ENCODE measurements around the gene DYRK1A. TPM values are rescaled to one million over a fixed set of nuclear protein-coding genes. Genes with fewer than 3 reads are reported as not detected.

DYRK1A gene
- total RNA-seq, 1 donor from 2014 or later = 68.1 TPM

DNA sequence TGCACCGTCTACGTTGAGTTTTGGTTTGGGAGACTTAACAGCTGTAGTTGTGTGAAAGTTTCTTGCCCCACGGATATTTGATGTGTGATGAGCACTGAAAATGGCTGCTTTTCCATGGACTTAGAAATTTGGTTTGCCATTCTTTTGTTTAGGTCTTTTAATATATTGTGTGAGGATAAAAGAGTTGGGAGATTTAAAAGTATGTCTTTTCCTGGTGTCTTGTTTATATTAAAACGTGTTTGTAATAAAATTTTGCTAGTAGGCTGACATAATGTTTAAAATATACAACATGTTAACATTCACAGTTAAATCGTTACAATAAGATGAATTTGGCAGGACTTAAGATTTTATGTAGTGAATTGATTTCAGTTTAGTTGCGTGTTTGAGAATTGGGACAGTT lies 106.9 kb downstream of the DYRK1A start:
- Mint-ChIP-seq H3K9me3 (no peaks in the 10 kb centered on the region), H3K36me3 (ENCODE audit: low read depth) (peaks cover 9% of the 10 kb centered on the region), H3K4me1 (ENCODE audit: low read depth) (peaks cover 57% of the 10 kb centered on the region), H3K27ac (no peak overlapping the region), H3K4me3 (no peak overlapping the region), H3K27me3 (ENCODE audit: insufficient read depth) (no peaks in the 10 kb centered on the region)
- DNase-seq (ENCODE audit: low spot score) = no peak
- intact Hi-C loops (cut with micrococcal nuclease) = no loop called here

DNA sequence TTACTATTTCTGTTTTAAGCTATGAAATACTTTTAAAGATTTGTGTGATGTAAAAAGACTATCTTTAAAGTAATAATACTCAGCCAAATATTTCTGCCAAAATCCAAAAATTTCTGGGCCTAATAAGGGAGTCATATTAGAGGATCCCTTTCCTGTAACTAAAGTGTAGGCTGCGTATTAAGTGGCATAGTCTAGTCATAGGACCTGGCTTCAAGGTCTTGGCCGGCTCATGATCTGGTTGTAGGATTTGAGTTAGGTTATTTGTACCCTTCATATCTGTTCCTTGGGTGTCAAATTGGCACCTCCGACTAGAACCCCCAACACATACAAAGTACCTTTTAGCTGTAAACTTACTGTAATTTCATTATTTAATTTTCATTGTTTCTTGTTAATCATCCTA lies 107.8 kb downstream of the DYRK1A start:
- H3K4me1 Mint-ChIP-seq (ENCODE audit: low read depth) = peaks cover 57% of the 10 kb centered on the region
- no peaks in the 10 kb centered on the region for H3K27me3 Mint-ChIP-seq (ENCODE audit: insufficient read depth)
- DNase-seq (ENCODE audit: low spot score) = no peak
- no peak overlapping the region for H3K4me3 Mint-ChIP-seq
- no peak overlapping the region for H3K27ac Mint-ChIP-seq
- H3K9me3 Mint-ChIP-seq = no peaks in the 10 kb centered on the region
- peaks cover 9% of the 10 kb centered on the region for H3K36me3 Mint-ChIP-seq (ENCODE audit: low read depth)
- intact Hi-C loops (cut with micrococcal nuclease) = no loop called here

DNA sequence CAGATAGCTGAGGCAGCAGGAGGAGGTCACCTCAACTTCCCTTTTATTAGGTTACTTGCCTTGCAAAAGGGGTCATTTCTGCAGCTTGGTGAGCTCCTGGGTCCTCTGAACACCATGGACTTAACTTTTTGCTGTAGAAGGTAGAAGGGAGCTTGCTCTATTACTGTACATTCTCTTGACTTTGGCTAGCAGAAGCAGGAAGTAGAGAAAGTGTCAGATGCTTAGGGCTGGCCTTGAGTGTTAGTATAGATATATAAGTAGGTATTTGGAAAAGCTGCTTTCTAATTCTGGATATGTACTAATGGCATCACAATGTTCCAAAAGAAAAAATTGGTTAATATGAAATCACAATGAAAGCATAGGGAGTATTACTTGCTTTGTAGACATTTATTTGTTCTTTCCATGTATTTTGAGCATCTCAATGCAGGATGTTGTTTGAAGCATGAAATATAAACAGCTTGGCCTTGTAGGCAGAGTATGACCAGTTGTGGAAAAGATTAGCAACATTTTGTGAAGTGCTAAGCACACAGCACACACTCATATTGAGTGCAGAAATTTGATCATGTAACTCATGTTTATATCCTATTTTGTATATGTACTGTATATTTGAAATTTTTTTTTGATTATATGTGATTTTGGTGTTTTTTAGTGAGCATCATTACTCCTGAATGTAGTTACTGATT lies 108.8 kb downstream of the DYRK1A start:
- Mint-ChIP-seq H3K27me3 (ENCODE audit: insufficient read depth) (no peaks in the 10 kb centered on the region), H3K36me3 (ENCODE audit: low read depth) (peaks cover 9% of the 10 kb centered on the region), H3K9me3 (no peaks in the 10 kb centered on the region), H3K4me3 (no peak overlapping the region), H3K27ac (peak overlapping the region; percentile 52), H3K4me1 (ENCODE audit: low read depth) (peaks cover 56% of the 10 kb centered on the region)
- no peak for DNase-seq (ENCODE audit: low spot score)
- intact Hi-C loops (cut with micrococcal nuclease) = loop anchor here (1.0 kb wide), 1 partner anchor 12 kb away; no protein-coding TSS in a partner anchor

DNA sequence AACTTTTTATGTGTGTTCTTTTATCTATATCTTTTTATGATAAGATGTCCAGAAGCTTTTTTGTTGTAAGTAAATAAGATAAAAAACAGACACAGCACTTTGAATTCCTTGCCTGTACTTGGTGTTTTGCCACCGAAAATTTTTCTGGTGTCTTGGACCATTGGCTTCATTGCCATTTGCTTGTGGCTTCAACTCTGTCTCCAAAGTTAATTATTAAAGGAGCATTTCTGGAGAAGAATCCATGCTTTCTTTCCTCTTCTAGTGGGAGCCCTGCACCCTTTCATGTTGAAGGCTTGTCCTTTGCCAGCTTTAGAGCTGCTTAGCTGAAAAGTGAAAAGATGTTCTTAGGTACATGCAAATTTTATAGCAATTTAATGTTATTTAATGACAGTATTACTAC lies 112.2 kb downstream of the DYRK1A start:
- Mint-ChIP-seq H3K27me3 (ENCODE audit: insufficient read depth) (no peaks in the 10 kb centered on the region), H3K9me3 (no peaks in the 10 kb centered on the region), H3K27ac (no peak overlapping the region), H3K36me3 (ENCODE audit: low read depth) (peaks cover 10% of the 10 kb centered on the region), H3K4me3 (no peak overlapping the region), H3K4me1 (ENCODE audit: low read depth) (peaks cover 37% of the 10 kb centered on the region)
- DNase-seq (ENCODE audit: low spot score) = no peak
- intact Hi-C loops (cut with micrococcal nuclease) = no loop called here

GRCh38 chr21:37483776-37484175 lies 117.2 kb downstream of the DYRK1A start:
- Mint-ChIP-seq H3K27ac (no peak overlapping the region), H3K9me3 (no peaks in the 10 kb centered on the region), H3K4me1 (ENCODE audit: low read depth) (no peaks in the 10 kb centered on the region), H3K4me3 (no peak overlapping the region), H3K27me3 (ENCODE audit: insufficient read depth) (no peaks in the 10 kb centered on the region), H3K36me3 (ENCODE audit: low read depth) (peaks cover 20% of the 10 kb centered on the region)
- intact Hi-C loops (cut with micrococcal nuclease) = no loop called here
- no peak for DNase-seq (ENCODE audit: low spot score)

- intact Hi-C loops (cut with micrococcal nuclease) = no loop called here
- Mint-ChIP-seq H3K4me3 (no peak overlapping the region), H3K27ac (no peak overlapping the region)
Observed at GRCh38 chr21:37484535-37485474, 118.2 kb downstream of the DYRK1A start.

DNA sequence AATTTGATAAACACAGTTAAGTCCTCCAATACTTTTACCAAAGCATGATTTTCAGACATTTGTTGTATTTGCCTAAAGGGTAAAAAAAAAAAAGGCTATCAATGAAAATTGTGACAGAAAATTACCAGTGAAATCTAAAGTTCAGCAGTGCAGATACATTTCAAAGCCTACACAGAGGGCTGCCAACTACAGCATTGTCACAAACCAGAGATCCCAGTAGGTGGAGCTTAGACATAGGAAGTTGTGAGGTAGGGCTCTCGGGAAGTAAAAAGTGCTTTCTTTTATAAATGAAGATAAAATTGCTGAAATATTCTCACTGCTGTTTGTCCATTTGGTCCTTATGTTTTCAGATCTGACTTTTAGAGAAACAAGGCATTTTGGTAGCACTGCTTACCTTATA lies 123.0 kb downstream of the DYRK1A start:
- intact Hi-C loops (cut with micrococcal nuclease) = no loop called here
- DNase-seq (ENCODE audit: low spot score) = no peak
- Mint-ChIP-seq H3K9me3 (no peaks in the 10 kb centered on the region), H3K27me3 (ENCODE audit: insufficient read depth) (no peaks in the 10 kb centered on the region), H3K27ac (no peak overlapping the region), H3K4me1 (ENCODE audit: low read depth) (peaks cover 5% of the 10 kb centered on the region), H3K36me3 (ENCODE audit: low read depth) (peaks cover 22% of the 10 kb centered on the region), H3K4me3 (no peak overlapping the region)

More at GRCh38 chr21:37484535-37485474, 118.2 kb downstream of the DYRK1A start:
- Mint-ChIP-seq H3K9me3 (no peaks in the 10 kb centered on the region), H3K27me3 (ENCODE audit: insufficient read depth) (no peaks in the 10 kb centered on the region), H3K36me3 (ENCODE audit: low read depth) (peaks cover 20% of the 10 kb centered on the region), H3K4me1 (ENCODE audit: low read depth) (no peaks in the 10 kb centered on the region)
- no peak for DNase-seq (ENCODE audit: low spot score)

- peaks cover 5% of the 10 kb centered on the region for H3K4me1 Mint-ChIP-seq (ENCODE audit: low read depth)
- peaks cover 21% of the 10 kb centered on the region for H3K36me3 Mint-ChIP-seq (ENCODE audit: low read depth)
- no peak overlapping the region for H3K4me3 Mint-ChIP-seq
- no peaks in the 10 kb centered on the region for H3K27me3 Mint-ChIP-seq (ENCODE audit: insufficient read depth)
- no peaks in the 10 kb centered on the region for H3K9me3 Mint-ChIP-seq
- intact Hi-C loops (cut with micrococcal nuclease) = loop anchor here (10.0 kb wide), 1 partner anchor 325 kb away; no protein-coding TSS in a partner anchor
- H3K27ac Mint-ChIP-seq = no peak overlapping the region
- no peak for DNase-seq (ENCODE audit: low spot score)
Observed at GRCh38 chr21:37490084-37490483, 123.5 kb downstream of the DYRK1A start.

GRCh38 chr21:37496972-37497371 lies 130.4 kb downstream of the DYRK1A start:
- intact Hi-C loops (cut with micrococcal nuclease) = loop anchor here (10.0 kb wide), 1 partner anchor 332 kb away; no protein-coding TSS in a partner anchor
- Mint-ChIP-seq H3K27ac (no peak overlapping the region), H3K4me1 (ENCODE audit: low read depth) (peaks cover 11% of the 10 kb centered on the region), H3K4me3 (no peak overlapping the region), H3K36me3 (ENCODE audit: low read depth) (peaks cover 24% of the 10 kb centered on the region), H3K9me3 (no peaks in the 10 kb centered on the region), H3K27me3 (ENCODE audit: insufficient read depth) (no peaks in the 10 kb centered on the region)
- no peak for DNase-seq (ENCODE audit: low spot score)

DNA sequence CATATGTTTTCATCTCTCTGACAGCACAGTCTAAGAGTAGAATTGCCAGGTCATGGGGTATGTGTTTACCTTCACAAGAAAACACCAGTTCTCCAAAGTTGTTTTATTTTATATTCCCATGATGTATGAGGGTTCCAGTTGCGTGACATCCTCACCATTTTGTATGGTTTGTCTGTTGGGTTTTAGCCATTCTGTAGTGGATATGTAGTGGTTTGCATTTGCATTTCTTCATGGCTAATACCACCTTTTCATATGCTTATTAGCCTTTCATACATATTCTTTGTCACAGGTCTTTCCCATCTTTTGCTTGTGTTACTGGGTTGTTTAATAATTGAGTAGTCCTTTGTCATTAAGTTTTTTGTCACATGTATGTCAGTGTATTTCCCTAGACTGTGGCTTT lies 132.1 kb downstream of the DYRK1A start:
- DNase-seq (ENCODE audit: low spot score) = no peak
- Mint-ChIP-seq H3K4me3 (no peak overlapping the region), H3K4me1 (ENCODE audit: low read depth) (peaks cover 15% of the 10 kb centered on the region), H3K27me3 (ENCODE audit: insufficient read depth) (no peaks in the 10 kb centered on the region), H3K36me3 (ENCODE audit: low read depth) (peaks cover 26% of the 10 kb centered on the region), H3K27ac (peak overlapping the region; percentile 21), H3K9me3 (no peaks in the 10 kb centered on the region)
- intact Hi-C loops (cut with micrococcal nuclease) = loop anchor here (10.0 kb wide), 1 partner anchor 334 kb away; no protein-coding TSS in a partner anchor

GRCh38 chr21:37502947-37503346 lies 136.4 kb downstream of the DYRK1A start:
- H3K9me3 Mint-ChIP-seq = no peaks in the 10 kb centered on the region
- H3K27ac Mint-ChIP-seq = no peak overlapping the region
- DNase-seq (ENCODE audit: low spot score) = no peak
- no peak overlapping the region for H3K4me3 Mint-ChIP-seq
- H3K27me3 Mint-ChIP-seq (ENCODE audit: insufficient read depth) = no peaks in the 10 kb centered on the region
- peaks cover 25% of the 10 kb centered on the region for H3K4me1 Mint-ChIP-seq (ENCODE audit: low read depth)
- H3K36me3 Mint-ChIP-seq (ENCODE audit: low read depth) = peaks cover 38% of the 10 kb centered on the region
- intact Hi-C loops (cut with micrococcal nuclease) = loop anchor here (5.0 kb wide), 2 partner anchors 59 to 236 kb away; partner anchors contain the start of gene VPS26C

DNA sequence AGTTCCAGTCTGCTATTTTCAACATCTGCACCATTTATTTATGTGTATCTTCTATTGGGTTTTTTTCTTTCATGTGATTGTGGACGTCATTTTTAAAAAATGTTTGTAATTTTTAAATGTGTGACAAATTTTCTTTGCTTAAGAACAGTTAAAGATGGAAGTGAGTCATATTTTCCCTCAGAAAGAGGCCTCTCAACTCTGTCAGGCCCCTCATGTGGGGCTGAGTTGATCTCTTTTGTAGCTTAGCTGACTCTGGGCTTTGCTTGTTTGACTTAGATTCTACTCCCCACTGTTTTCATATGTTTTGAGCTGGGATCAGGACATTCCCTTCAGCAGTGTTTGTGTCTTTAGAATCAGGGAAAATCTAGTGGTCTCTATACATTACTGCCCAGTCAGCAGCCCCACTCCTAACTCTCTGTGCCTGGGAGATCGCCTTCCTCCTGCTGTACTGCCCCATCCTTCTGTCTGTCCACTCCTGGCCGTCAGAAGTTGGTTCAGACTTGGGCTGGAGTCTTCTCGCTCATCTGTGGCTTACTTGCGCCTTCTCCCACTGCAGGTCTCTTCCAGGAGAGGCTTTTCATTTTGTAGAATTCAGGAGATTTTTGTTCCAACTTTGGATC lies 137.4 kb downstream of the DYRK1A start:
- H3K27me3 Mint-ChIP-seq (ENCODE audit: insufficient read depth) = no peaks in the 10 kb centered on the region
- H3K36me3 Mint-ChIP-seq (ENCODE audit: low read depth) = peaks cover 34% of the 10 kb centered on the region
- peaks cover 21% of the 10 kb centered on the region for H3K4me1 Mint-ChIP-seq (ENCODE audit: low read depth)
- intact Hi-C loops (cut with micrococcal nuclease) = loop anchor here (5.0 kb wide), 2 partner anchors 58 to 237 kb away; partner anchors contain the start of gene VPS26C
- DNase-seq (ENCODE audit: low spot score) = no peak
- no peak overlapping the region for H3K4me3 Mint-ChIP-seq
- H3K27ac Mint-ChIP-seq = peak overlapping the region; percentile 85
- H3K9me3 Mint-ChIP-seq = no peaks in the 10 kb centered on the region
